ENCODE results near the gene CSTB.

CSTB gene

DNA sequence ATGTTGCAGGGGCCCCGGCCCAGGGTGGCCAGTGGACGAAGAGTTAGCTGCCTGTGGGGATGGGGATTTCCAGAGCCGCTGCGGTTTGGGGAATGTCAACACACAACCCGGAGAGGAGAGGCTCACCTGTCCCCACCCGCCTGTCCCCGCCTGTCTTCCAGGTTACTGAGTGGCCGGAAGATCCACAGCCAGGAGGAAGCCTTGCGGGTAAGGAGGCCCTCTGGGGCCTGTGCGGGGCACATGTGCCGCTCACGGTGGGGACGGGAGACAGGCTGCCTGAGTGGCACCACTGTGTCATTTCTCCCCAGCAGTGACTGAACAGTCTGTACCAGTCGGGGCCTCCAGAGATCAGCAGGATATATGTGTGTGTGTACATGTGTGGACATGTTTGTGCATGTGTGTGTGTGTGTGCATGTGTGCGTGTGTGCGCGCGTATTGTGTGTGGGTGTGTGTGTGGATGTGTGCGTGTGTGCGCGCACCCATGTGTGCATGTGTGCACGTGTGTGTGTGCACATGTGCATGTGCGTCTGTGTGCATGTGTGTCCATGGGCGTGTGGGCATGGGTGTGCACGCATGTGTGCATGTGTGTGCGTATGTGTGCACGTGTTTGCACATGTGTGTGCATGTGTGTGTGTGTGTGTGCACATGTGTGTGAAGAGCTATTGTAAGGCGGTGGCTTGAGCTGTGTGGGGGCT is 25.6 kb downstream of the CSTB start:
- H3K4me3 Mint-ChIP-seq, result no peak overlapping the region
- peak overlapping the region; percentile 89 for H3K27ac Mint-ChIP-seq
- no peaks in the 10 kb centered on the region for H3K9me3 Mint-ChIP-seq
- H3K27me3 Mint-ChIP-seq (ENCODE audit: low read depth, poor library complexity), result no peaks in the 10 kb centered on the region
- TF ChIP-seq CTCF (IDR thresholded peaks at IDR 0.05), result no peak
- no peak for DNase-seq
- H3K4me1 Mint-ChIP-seq, result no peaks in the 10 kb centered on the region
- H3K36me3 Mint-ChIP-seq (ENCODE audit: low read depth), result peaks cover 39% of the 10 kb centered on the region

- DNase-seq, result no peak
- Mint-ChIP-seq H3K9me3 (no peaks in the 10 kb centered on the region), H3K4me1 (no peaks in the 10 kb centered on the region), H3K4me3 (no peak overlapping the region), H3K27ac (no peak overlapping the region), H3K36me3 (ENCODE audit: low read depth) (peaks cover 45% of the 10 kb centered on the region), H3K27me3 (ENCODE audit: low read depth, poor library complexity) (no peaks in the 10 kb centered on the region)
- TF ChIP-seq CTCF (IDR thresholded peaks at IDR 0.05), result no peak
Measured at GRCh38 chr21:43749651-43750262, 26.4 kb downstream of the CSTB start.

DNA sequence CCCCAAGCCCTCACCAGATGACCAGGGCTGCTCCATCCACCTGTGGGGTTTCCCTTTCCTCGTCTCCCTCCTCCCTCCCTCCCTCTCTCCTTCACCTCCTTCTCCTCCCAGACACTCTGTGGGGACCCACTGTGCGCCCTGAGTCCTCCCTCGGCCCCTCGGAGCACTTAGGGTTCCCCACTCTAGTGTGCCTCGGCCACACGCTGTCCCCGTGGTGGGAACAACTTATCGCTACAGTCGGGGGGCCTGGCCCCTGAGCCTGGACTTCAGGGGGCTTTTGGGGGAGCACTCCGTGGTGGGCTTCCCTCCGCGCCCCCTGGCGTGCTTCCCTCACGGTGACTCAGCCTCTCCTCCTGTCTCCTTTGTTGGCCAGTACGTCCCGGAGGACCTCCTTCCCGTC is 27.5 kb downstream of the CSTB start:
- no peak for DNase-seq
- no peak for TF ChIP-seq CTCF (IDR thresholded peaks at IDR 0.05)
- peaks cover 46% of the 10 kb centered on the region for H3K36me3 Mint-ChIP-seq (ENCODE audit: low read depth)
- H3K27ac Mint-ChIP-seq, result no peak overlapping the region
- no peaks in the 10 kb centered on the region for H3K27me3 Mint-ChIP-seq (ENCODE audit: low read depth, poor library complexity)
- peaks cover 4% of the 10 kb centered on the region for H3K4me1 Mint-ChIP-seq
- H3K4me3 Mint-ChIP-seq, result no peak overlapping the region
- H3K9me3 Mint-ChIP-seq, result no peaks in the 10 kb centered on the region

DNA sequence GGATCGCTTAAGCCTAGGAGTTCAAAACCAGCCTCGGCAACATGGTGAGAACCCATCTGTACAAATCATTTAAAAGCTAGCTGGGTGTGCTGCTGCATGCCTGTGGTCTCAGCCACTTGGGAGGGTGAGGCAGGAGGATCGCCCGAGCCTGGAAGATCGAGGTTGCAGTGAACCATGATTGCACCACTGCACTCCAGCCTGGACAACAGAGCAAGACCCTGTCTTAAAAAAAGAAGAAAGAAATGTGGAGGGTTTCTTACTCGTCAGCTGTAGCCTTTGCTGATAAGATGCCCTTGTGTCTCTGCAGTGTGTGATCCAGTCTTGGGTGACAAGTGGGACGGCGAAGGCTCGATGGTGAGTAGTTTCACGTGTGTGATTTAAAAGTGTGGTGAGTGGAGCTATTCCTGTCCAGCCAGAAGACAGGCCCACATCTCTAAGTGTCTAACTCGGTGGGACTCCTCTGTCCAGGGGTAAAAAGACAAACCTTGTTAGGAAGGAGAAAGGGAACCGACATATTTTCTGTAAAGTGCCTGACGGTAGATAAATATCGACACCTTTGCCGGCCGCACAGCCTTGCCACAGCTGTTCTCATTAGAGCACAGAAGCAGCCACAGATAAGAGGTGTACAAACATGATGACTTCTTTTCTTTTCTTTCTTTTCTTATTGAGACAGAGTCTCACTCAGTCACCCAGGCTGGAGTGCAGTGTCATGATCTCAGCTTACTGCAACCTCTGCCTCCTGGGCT is 30.2 kb downstream of the CSTB start:
- TF ChIP-seq CTCF (IDR thresholded peaks at IDR 0.05), result no peak
- peaks cover 44% of the 10 kb centered on the region for H3K36me3 Mint-ChIP-seq (ENCODE audit: low read depth)
- H3K27ac Mint-ChIP-seq, result no peak overlapping the region
- no peak overlapping the region for H3K4me3 Mint-ChIP-seq
- H3K9me3 Mint-ChIP-seq, result no peaks in the 10 kb centered on the region
- H3K27me3 Mint-ChIP-seq (ENCODE audit: low read depth, poor library complexity), result no peaks in the 10 kb centered on the region
- DNase-seq, result no peak
- peaks cover 5% of the 10 kb centered on the region for H3K4me1 Mint-ChIP-seq

GRCh38 chr21:43744725-43745124 is 31.4 kb downstream of the CSTB start:
- H3K4me1 Mint-ChIP-seq, result peaks cover 18% of the 10 kb centered on the region
- peaks cover 3% of the 10 kb centered on the region for H3K27me3 Mint-ChIP-seq (ENCODE audit: low read depth, poor library complexity)
- no peaks in the 10 kb centered on the region for H3K9me3 Mint-ChIP-seq
- peaks cover 37% of the 10 kb centered on the region for H3K36me3 Mint-ChIP-seq (ENCODE audit: low read depth)
- TF ChIP-seq CTCF (IDR thresholded peaks at IDR 0.05), result no peak
- H3K4me3 Mint-ChIP-seq, result no peak overlapping the region
- no peak for DNase-seq
- no peak overlapping the region for H3K27ac Mint-ChIP-seq
